ENCODE data around the gene GPR137.
A peak's percentile ranks its signal among the peaks of the same experiment; 100 is the strongest.

The GPR137 gene

GRCh38 chr11:64249563-64250414 lies 35.9 kb upstream of the GPR137 start:
- no peak for DNase-seq

- DNase-seq: no peak
Observed at GRCh38 chr11:64250415-64251015, 35.1 kb upstream of the GPR137 start.

DNA sequence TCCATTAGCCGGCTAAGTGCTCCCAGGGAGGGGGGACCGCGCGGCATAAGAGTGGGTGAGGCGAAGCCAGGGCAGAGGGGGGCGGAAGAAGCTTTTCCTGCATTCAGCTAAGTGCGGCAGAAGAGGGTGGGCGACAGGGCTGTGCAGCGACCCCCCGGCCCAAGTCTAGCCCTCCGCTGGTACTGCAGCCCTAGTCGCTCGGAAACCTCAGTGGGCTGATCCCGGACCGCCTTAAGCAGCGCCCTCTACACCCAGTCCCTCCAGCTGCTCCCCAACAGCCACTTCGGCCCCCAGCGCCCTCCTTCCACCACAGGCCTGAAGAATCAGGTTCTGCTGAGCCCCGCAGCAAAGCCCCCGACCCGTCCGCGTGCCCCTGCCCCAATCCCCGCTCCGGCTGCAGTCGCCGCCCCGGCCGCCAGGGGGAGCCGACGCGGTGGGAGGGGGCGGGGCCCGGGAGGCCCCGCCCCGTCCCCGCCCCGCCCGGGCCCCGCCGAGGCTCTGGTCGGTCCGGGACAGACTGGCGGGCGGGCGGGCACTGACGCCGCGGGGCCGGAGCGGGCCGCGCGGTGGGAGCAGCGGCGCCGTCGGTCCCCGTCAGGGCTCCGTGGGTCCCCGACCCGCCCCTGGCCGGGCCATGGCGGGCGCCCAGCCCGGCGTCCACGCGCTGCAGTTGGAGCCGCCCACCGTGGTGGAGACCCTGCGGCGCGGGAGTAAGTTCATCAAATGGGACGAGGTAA lies 34.5 kb upstream of the GPR137 start, which contains the start of gene PLCB3:
Gene PLCB3 (plus strand): TSS at position 515 of the 737 bp plus-strand sequence. CDS start 120 bp downstream, at position 635.
- peak; percentile 25 to 46 for DNase-seq

GRCh38 chr11:64251753-64252002 lies 34.0 kb upstream of the GPR137 start:
- DNase-seq: no peak

DNA sequence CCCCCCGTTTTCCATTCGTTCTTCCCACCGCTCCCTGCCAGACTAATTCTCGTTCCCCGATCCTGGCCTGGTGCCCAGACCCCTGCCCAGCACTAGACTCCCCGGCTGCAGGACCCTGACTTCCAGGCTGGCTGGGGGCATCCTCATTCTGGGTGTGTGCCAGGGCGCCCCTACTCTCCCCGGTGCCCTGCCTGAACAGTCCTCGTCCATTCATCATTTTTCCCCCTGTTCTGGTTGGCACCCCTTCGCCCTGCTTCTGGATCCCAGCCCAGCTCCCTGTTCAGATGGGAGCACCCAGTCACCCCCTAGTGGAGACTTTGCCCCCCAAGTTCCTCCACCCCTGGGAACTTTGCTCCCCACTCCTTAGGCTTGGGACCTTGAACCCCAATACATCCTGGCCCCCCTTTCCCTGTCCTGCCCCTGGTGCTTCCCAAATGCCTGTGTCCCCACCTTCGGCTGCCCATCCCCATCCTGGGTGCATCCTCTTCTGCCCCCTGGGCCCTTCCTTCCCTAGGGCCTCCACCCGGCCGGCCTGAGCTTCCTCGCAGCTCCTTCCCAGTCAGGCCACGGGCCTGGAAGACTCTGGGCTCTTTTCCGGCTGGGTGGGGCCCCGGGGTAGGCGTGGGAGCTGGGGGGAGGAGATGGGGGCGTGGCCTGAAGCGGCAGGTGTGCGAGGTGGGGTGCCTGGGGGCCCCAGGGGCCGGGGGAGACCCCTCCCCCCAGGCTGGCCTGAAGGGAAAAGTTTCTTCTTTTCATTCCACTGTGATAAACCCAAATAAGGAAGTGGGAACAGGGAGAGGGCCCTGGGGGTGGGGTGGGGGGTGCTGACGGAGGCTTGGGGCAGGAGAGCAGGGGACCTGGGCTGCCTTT lies 33.4 kb upstream of the GPR137 start:
- DNase-seq: no peak

- DNase-seq: no peak
Observed at GRCh38 chr11:64253043-64253442, 32.6 kb upstream of the GPR137 start.

- DNase-seq: no peak
Observed at GRCh38 chr11:64253481-64253880, 32.2 kb upstream of the GPR137 start.

DNA sequence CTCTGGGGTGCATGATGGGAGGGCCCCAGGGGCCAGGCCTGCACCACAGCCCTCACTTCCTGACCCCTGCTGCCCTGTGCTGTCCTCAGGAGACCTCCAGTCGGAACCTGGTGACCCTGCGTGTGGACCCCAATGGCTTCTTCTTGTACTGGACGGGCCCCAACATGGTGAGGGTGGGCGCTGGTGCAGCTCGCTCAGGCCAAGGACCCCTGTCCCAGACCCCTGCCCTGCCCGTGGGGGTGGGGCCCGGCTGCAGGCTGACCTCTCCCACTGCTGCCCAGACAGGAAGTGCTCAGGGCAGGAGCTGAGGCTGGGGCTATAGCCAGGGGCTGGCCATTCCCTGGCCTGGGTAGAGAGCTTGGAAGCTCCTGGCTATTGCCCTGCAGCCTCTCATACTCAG lies 31.3 kb upstream of the GPR137 start:
- DNase-seq: no peak

- DNase-seq: no peak
Observed at GRCh38 chr11:64255135-64256128, 30.2 kb upstream of the GPR137 start.

GRCh38 chr11:64256300-64256699 lies 29.3 kb upstream of the GPR137 start:
- DNase-seq: no peak

- DNase-seq: no peak
Observed at GRCh38 chr11:64258356-64258755, 27.3 kb upstream of the GPR137 start.

DNA sequence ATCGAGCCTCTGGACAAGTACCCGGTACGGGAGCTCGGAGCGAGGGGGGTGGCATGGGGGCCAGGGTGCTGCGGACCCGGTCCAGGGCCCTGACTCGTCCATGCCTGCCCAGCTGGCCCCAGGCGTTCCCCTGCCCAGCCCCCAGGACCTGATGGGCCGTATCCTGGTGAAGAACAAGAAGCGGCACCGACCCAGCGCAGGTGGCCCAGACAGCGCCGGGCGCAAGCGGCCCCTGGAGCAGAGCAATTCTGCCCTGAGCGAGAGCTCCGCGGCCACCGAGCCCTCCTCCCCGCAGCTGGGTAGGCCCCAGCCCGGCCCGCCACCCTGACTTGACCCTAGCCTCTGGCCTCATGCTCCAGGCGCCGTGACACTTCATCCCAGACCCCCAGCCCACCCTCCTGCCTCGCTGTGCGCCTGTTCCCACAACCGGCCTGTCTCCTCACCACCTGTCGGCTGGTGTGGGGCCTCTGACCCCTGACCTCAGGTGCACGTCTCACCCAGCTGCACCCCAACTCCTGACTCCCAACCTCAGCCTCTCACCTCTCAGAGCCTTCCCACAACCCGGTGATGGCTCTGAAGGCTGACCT lies 26.6 kb upstream of the GPR137 start:
- no peak for DNase-seq

- no peak for DNase-seq
Observed at GRCh38 chr11:64259533-64260067, 26.0 kb upstream of the GPR137 start.

DNA sequence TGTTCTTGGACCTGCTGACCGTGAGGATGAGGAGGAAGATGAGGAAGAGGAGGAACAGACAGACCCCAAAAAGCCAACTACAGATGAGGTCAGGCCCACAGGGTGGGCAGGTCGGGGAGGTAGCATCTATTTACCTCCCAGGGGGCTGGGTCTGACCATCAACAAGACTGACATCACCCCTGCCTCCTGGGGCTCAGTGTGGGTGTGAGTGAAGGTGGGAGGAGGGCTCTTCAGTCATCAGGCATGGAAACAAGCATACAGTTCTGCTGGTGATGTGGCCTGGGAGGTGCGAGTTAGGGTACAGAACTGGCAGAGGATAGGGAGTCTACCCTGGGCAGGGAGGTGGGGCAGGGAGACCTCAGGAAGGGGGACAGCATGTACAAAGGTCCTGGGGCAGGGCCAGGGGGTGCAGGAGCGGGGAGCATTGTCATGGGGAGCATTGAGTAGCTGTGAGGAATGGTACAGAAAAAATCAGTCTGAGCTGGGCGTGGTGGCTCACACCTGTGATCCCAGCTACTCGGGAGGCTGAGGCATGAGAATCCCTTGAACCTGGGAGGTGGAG lies 25.4 kb upstream of the GPR137 start:
- no peak for DNase-seq

DNA sequence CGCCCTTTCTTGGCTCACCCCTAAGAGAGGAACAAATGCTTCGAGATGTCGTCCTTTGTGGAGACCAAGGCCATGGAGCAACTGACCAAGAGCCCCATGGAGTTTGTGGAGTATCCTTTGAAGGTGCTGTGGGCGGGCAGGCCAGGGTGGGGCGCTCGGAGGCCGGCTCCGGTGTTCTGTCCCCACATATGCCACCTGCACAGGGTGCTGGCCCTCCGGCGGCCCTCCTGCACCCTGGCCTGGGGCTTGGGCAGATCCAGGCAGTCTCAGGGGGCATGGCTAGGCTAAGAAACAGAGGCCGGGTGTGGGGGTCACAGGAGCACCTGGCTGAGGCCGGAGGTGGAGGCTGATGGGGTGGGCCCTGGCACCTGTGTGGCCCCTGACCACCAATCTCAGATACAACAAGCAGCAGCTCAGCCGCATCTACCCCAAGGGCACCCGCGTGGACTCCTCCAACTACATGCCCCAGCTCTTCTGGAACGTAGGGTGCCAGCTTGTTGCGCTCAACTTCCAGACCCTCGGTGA lies 24.0 kb upstream of the GPR137 start:
- DNase-seq: no peak

GRCh38 chr11:64262271-64263002 lies 23.2 kb upstream of the GPR137 start:
- no peak for DNase-seq

DNA sequence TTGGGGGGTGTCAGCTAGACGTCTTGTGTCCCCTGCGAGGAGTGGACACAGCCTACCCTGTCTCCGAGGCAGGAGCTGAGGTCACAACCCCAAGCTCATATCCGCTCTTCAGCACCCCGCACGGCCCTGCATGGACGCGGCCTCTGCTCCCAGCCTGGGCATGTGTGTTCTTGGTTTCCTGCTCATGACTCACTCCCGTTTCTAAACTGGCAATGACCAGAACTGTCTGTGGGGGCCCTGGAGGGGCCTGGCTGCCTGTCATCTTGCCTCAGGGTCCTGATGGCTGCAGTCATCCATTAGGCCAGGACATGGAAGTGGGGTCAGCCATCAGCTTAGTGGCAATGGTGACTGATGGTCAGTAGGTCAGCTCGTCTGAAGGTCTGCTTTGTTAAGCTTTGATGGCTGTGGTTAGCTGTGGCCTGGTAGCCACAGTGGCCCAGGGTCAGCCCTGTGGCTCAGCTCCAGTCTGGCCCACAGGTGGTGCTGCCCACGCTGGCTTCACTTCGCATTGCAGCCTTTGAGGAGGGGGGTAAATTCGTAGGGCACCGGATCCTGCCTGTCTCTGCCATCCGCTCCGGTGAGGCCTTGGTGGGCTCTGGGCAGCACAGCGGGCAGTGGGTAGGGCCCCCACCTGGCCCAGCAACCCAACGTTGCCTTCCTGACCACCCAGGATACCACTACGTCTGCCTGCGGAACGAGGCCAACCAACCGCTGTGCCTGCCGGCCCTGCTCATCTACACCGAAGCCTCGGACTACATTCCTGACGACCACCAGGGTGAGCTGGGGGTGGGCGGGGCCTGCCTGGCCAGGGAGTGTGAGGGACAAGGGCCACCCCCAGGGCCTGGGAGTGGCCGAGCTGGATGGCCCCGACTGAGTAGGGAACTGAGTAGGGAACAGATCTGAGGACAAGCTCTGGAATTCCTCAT lies 22.4 kb upstream of the GPR137 start:
- DNase-seq: no peak

DNA sequence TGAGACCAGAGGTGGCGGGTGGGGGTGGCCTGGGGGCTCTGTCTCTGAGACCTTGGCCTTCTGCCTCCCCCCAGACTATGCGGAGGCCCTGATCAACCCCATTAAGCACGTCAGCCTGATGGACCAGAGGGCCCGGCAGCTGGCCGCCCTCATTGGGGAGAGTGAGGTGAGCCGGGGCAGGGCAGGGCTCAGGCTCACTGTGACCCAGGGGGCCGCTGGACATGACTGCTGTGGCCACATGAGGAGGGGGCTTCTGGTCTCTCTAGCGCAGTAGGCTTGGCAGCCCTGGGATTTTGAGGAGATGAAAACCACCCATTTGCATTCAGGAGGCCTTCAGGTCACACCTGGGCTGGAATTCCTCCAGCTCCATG lies 21.7 kb upstream of the GPR137 start:
- no peak for DNase-seq

Measured in AML-193 (cell line).